WI38 (cell line): ENCODE measurements around the gene ZBTB38.

Experiments used
- H3K4me3 ChIP-seq: 2 replicates; pipeline ENCODE4 v1.5.1; 2011; ENCODE audit warnings: low read depth, mild to moderate bottlenecking, control low read depth, low read length
- CTCF ChIP-seq: IDR thresholded peaks from 2 replicates; pipeline ENCODE4 v1.5.1; 2012; ENCODE audit warnings: low read depth, mild to moderate bottlenecking, control low read depth, low read length

Gene ZBTB38

GRCh38 chr3:141368062-141368924 lies at the start of gene ZBTB38:
Gene ZBTB38 (plus strand): TSS chr3:141368504. CDS start chr3:141442389, 73,885 bp downstream.
- TF ChIP-seq CTCF, result no peak
- H3K4me3 ChIP-seq, result peak within 1 kb of the TSS; percentile 57

GRCh38 chr3:141320399-141321108 lies 47.8 kb upstream of the ZBTB38 start:
- H3K4me3 ChIP-seq, result no peak overlapping the region
- TF ChIP-seq CTCF, result no peak

- H3K4me3 ChIP-seq, result no peak overlapping the region
- no peak for TF ChIP-seq CTCF
These were observed 47.2 kb upstream of the ZBTB38 start for GRCh38 chr3:141321109-141321497.

- TF ChIP-seq CTCF, result no peak
- no peak overlapping the region for H3K4me3 ChIP-seq
These were observed 44.2 kb upstream of the ZBTB38 start for GRCh38 chr3:141323936-141324704.

GRCh38 chr3:141326123-141326522 lies 42.2 kb upstream of the ZBTB38 start:
- no peak for TF ChIP-seq CTCF

GRCh38 chr3:141326626-141327025 lies 41.7 kb upstream of the ZBTB38 start:
- H3K4me3 ChIP-seq, result no peak overlapping the region
- no peak for TF ChIP-seq CTCF

More at GRCh38 chr3:141326123-141326522, 42.2 kb upstream of the ZBTB38 start:
- no peak overlapping the region for H3K4me3 ChIP-seq
